ENCODE measurements around the gene RRAS. TPM values are rescaled to one million over a fixed set of nuclear protein-coding genes. Genes with fewer than 3 reads are reported as not detected.

Gene RRAS
- total RNA-seq (2022; extraction: Qiagen RNA extraction; ENCODE audit: low read depth) = 81.1 to 134 TPM (median 118 TPM) in 5 replicates

DNA sequence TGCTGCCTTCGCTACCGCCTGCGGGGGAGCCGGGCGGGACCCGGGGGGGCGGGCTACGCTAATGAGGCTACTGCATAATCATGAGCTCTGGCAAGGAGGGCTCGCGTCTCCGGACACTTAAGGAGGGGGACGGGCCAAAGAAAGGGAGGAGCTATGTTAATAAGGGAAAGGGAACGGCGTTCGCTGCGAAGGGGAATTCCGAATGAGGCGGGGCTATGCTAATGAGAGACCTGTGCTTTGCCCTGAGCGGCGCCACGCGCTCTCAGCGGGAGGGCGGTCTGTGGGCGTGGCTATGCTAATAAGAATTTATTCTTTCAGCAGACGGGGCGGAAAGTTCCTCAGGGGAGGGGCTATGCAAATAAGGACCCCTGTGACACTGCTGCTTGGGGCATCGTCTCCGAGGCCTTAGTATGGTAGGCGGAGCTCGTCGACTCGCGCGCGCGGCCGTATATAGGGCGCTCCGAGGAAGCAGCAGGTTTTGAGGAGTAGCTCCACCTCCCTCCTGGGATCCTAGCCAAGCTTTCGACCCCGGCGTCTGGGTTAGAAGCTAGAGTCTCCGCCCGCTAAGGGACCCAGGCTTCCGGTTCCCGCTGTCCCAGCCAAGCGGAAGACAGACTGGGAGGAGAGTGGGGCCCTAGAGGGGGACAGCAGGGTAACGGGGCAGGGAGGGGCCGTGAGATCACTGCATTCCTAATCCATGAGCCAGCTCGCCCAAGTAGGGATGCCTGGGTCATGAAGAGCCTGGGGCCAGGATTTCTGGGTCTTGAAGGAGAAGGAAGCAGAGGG is at the start of gene RRAS:
RRAS (minus strand) TSS at position 31 of the 786 bp plus-strand sequence. CDS start 45 bp downstream, outside the sequence.

DNA sequence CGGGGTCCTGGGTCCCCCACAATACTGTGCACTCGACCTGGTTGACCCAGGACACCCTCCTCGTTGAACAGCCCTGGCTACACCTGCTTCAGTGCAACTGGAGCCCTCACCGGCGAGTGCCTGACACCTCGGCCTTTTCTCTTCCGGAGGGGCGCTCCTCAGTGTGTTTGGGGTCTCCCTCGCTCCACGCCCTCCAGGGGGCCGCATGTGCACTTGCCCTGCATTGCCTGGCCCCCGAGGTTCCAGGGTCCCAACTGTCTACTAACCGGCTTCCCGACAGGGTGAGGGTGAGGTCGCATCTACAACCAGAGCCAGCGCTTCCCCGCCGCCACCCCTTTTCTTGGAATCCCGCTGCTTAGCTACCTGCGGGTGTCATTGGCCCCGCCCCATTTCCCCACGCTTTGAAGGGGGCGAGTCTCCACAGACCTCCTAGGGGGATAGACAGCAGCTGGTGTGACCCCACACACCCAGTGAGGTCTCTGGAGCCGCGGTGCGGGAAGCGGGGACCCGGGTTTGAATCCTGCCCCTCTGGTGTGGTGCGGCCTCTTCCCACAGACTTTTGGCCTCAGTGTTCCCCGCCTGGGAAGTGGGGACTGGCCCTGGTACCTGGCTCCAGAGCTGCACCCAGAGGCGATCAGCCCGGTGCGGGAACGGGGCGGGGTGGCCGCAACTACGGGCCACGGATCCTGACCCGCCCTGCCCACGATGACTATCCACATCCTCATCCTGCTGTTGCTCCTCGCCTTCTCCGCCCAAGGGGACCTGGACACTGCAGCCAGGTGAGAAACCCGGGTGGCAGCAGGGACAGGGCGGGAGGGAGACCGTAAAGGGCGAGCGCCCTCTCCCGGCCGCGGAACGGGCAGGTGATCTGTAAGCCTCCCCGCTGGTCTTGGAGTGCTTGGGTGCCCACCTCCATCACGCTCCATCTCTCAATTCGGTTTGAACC is 49.5 kb upstream of the RRAS start, which contains the start of gene ADM5:
ADM5 (plus strand) TSS at position 462 of the 946 bp plus-strand sequence; CDS start at position 706, 244 bp downstream.

DNA sequence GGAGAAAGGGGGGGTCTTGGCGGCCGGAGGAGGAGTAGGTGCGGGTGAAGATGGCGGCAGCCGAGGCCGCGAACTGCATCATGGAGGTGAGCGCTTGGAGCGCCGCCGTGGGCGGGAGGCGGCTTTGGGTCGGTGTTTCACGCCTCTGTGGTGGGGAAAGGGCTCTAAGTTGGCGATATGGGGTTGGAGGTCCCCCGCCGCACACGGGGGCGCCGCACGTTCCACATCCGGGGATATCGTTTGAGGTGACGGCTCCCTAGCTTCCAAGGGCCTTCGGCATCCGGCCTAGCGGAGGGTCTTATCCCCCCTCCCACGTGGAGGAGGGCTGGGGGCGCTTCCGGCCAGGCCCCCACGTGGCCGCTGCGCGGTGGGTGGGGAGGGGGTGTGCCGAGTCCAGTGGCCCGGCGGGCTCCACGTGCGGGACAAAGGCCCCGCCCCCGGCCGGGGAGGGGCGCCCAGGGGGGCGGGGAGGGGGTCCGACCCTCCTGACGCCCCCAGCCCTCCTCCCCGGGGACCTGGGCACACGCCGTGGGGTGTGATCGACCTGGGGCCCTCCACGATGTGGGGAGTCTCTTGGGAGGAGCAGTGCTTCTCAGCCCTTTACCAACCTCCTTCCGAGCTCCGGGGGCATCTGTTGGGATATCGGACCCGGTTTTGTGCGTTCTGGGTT is 37.4 kb upstream of the RRAS start, which contains the start of gene PRMT1:
PRMT1 (plus strand) TSS at position 41 of the 670 bp plus-strand sequence; CDS start at position 51, 10 bp downstream.

GRCh38 chr19:49665351-49666119 is 25.6 kb upstream of the RRAS start, which contains the start of the genes BCL2L12 and IRF3:
BCL2L12 (plus strand) TSS chr19:49665933; CDS start chr19:49666693, 760 bp downstream.
IRF3 (minus strand) TSS chr19:49665857; CDS start chr19:49664838, 1,019 bp downstream.

GRCh38 chr19:49641688-49642491 is 1.9 kb upstream of the RRAS start, which contains the start of gene SCAF1:
SCAF1 (plus strand) TSS chr19:49642209; CDS start chr19:49645027, 2,818 bp downstream.

DNA sequence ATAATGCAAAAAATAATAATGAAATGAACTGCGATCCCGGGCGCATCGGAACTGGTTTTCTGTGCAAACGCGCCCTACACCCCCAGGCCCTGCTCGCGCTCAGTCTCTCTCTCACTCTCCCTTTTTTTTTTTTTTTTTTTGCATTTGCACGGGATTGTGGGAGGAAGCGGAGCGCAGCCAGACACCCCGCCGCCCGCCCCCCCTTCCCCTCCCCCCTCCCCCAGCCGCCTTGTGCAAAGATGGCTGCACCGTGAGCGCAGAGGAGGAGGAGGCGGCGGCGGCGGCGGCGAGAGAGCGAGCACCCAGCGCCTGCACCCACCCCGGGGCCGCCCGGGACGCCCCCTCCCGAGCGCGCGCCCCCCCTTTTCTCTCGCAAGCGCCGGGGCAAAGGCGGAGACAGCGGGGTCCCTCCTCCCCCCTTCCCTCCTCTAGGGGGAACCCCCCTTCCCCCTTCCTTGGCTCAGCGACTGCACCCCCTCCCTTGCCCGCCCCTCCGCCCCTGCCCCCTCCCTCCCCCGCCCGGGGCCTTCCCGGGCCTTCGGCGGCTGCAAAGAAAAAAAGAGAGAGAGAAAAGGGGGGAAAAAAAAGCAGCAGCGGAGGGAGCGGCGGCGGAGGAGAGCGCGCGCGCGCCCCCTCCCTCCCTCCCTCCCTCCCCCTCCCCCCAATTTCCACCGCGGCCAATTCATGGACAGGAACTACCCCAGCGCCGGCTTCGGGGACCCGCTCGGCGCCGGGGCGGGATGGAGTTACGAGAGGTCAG is 48.8 kb downstream of the RRAS start, which contains the start of gene PRR12:
PRR12 (plus strand) TSS at position 212 of the 760 bp plus-strand sequence; CDS start at position 685, 473 bp downstream.

Other genes starting within 250 kb of the RRAS start
- gene PTH2, start 216.7 kb downstream of the RRAS start, total RNA-seq (2022; extraction: Qiagen RNA extraction; ENCODE audit: low read depth) = not detected in 5 replicates
- 0.12 to 0.28 TPM (median 0.17 TPM) in 4 of 5 replicates, not detected in the other for gene GFY, start 214.8 kb downstream of the RRAS start, total RNA-seq (2022; extraction: Qiagen RNA extraction; ENCODE audit: low read depth)
- 0.39 to 0.73 TPM (median 0.67 TPM) in 5 replicates for gene SLC17A7, start 198.6 kb downstream of the RRAS start, total RNA-seq (2022; extraction: Qiagen RNA extraction; ENCODE audit: low read depth)
- gene PIH1D1, start 188.3 kb downstream of the RRAS start, total RNA-seq (2022; extraction: Qiagen RNA extraction; ENCODE audit: low read depth) = 88.4 to 93.8 TPM (median 92.6 TPM) in 5 replicates
- gene ALDH16A1, start 186.9 kb downstream of the RRAS start, total RNA-seq (2022; extraction: Qiagen RNA extraction; ENCODE audit: low read depth) = 13.6 to 25.0 TPM (median 21.1 TPM) in 5 replicates
- gene FLT3LG, start 165.9 kb downstream of the RRAS start, total RNA-seq (2022; extraction: Qiagen RNA extraction; ENCODE audit: low read depth) = 0.90 to 2.2 TPM (median 1.2 TPM) in 5 replicates
- gene RPL13A, start 152.5 kb downstream of the RRAS start, total RNA-seq (2022; extraction: Qiagen RNA extraction; ENCODE audit: low read depth) = 3,849 to 4,394 TPM (median 4,225 TPM) in 5 replicates
- 3,786 to 4,498 TPM (median 3,975 TPM) in 5 replicates for gene RPS11, start 143.7 kb downstream of the RRAS start, total RNA-seq (2022; extraction: Qiagen RNA extraction; ENCODE audit: low read depth)
- gene FCGRT, start 127.5 kb downstream of the RRAS start, total RNA-seq (2022; extraction: Qiagen RNA extraction; ENCODE audit: low read depth) = 23.9 to 33.3 TPM (median 28.1 TPM) in 5 replicates
- gene RCN3, start 112.1 kb downstream of the RRAS start, total RNA-seq (2022; extraction: Qiagen RNA extraction; ENCODE audit: low read depth) = 0.78 to 2.8 TPM (median 2.0 TPM) in 5 replicates
- 80.5 to 105 TPM (median 102 TPM) in 5 replicates for gene NOSIP, start 59.6 kb downstream of the RRAS start, total RNA-seq (2022; extraction: Qiagen RNA extraction; ENCODE audit: low read depth)
- gene PRRG2, start 58.8 kb downstream of the RRAS start, total RNA-seq (2022; extraction: Qiagen RNA extraction; ENCODE audit: low read depth) = 0.66 to 1.5 TPM (median 1.0 TPM) in 5 replicates
- gene PRR12, start 49.0 kb downstream of the RRAS start, total RNA-seq (2022; extraction: Qiagen RNA extraction; ENCODE audit: low read depth) = 24.2 to 35.2 TPM (median 31.5 TPM) in 5 replicates
- 42.4 to 73.9 TPM (median 68.0 TPM) in 5 replicates for gene SCAF1, start 2.1 kb upstream of the RRAS start, total RNA-seq (2022; extraction: Qiagen RNA extraction; ENCODE audit: low read depth)
- gene IRF3, start 25.7 kb upstream of the RRAS start, total RNA-seq (2022; extraction: Qiagen RNA extraction; ENCODE audit: low read depth) = 83.2 to 108 TPM (median 101 TPM) in 5 replicates
- 51.6 to 75.3 TPM (median 73.0 TPM) in 5 replicates for gene BCL2L12, start 25.8 kb upstream of the RRAS start, total RNA-seq (2022; extraction: Qiagen RNA extraction; ENCODE audit: low read depth)
- 407 to 437 TPM (median 431 TPM) in 5 replicates for gene PRMT1, start 37.1 kb upstream of the RRAS start, total RNA-seq (2022; extraction: Qiagen RNA extraction; ENCODE audit: low read depth)
- gene ADM5, start 49.5 kb upstream of the RRAS start, total RNA-seq (2022; extraction: Qiagen RNA extraction; ENCODE audit: low read depth) = 3.9 to 6.9 TPM (median 5.9 TPM) in 5 replicates
- 11.6 to 14.1 TPM (median 12.2 TPM) in 5 replicates for gene CPT1C, start 51.0 kb upstream of the RRAS start, total RNA-seq (2022; extraction: Qiagen RNA extraction; ENCODE audit: low read depth)
- not detected in 5 replicates for gene TSKS, start 123.2 kb upstream of the RRAS start, total RNA-seq (2022; extraction: Qiagen RNA extraction; ENCODE audit: low read depth)
- 40.1 to 57.4 TPM (median 50.9 TPM) in 5 replicates for gene AP2A1, start 126.9 kb upstream of the RRAS start, total RNA-seq (2022; extraction: Qiagen RNA extraction; ENCODE audit: low read depth)
- 14.0 to 15.8 TPM (median 14.6 TPM) in 5 replicates for gene FUZ, start 173.1 kb upstream of the RRAS start, total RNA-seq (2022; extraction: Qiagen RNA extraction; ENCODE audit: low read depth)
- 44.3 to 77.3 TPM (median 61.4 TPM) in 5 replicates for gene MED25, start 178.1 kb upstream of the RRAS start, total RNA-seq (2022; extraction: Qiagen RNA extraction; ENCODE audit: low read depth)
- 109 to 166 TPM (median 155 TPM) in 5 replicates for gene PTOV1, start 211.0 kb upstream of the RRAS start, total RNA-seq (2022; extraction: Qiagen RNA extraction; ENCODE audit: low read depth)
- 39.7 to 55.3 TPM (median 47.3 TPM) in 5 replicates for gene PNKP, start 227.4 kb upstream of the RRAS start, total RNA-seq (2022; extraction: Qiagen RNA extraction; ENCODE audit: low read depth)
- 66.3 to 117 TPM (median 109 TPM) in 5 replicates for gene AKT1S1, start 237.2 kb upstream of the RRAS start, total RNA-seq (2022; extraction: Qiagen RNA extraction; ENCODE audit: low read depth)
- 21.7 to 25.3 TPM (median 22.1 TPM) in 5 replicates for gene TBC1D17, start 237.6 kb upstream of the RRAS start, total RNA-seq (2022; extraction: Qiagen RNA extraction; ENCODE audit: low read depth)

All from A549 treated with RU486 at 1 μM for 4 hours (cell line).